Osteocyte (in vitro differentiated cells): ENCODE measurements around the gene JPH3. TPM values are rescaled to one million over a fixed set of nuclear protein-coding genes. Genes with fewer than 3 reads are reported as not detected.

Source experiments
- DNase-seq: peaks from one replicate; pipeline ENCODE4 v3.0.0; 2021; ENCODE audit warnings: mixed read lengths; ENCODE audit not compliant: unreplicated experiment; ENCODE audit errors: extremely low spot score
- H3K27ac Mint-ChIP-seq: one replicate; pipeline ENCODE4 v1.8.0; 2021; ENCODE audit warnings: mild to moderate bottlenecking, mixed read lengths; ENCODE audit not compliant: unreplicated experiment
- H3K27me3 Mint-ChIP-seq: one replicate; pipeline ENCODE4 v1.8.0; 2021; ENCODE audit warnings: mixed read lengths; ENCODE audit not compliant: unreplicated experiment
- H3K36me3 Mint-ChIP-seq: one replicate; pipeline ENCODE4 v1.8.0; 2021; ENCODE audit warnings: mixed read lengths; ENCODE audit not compliant: unreplicated experiment
- H3K4me1 Mint-ChIP-seq: one replicate; pipeline ENCODE4 v1.8.0; 2021; ENCODE audit warnings: mixed read lengths; ENCODE audit not compliant: unreplicated experiment
- H3K4me3 Mint-ChIP-seq: one replicate; pipeline ENCODE4 v1.8.0; 2021; ENCODE audit warnings: mild to moderate bottlenecking, moderate library complexity, mixed read lengths; ENCODE audit not compliant: unreplicated experiment
- H3K9me3 Mint-ChIP-seq: one replicate; pipeline ENCODE4 v1.8.0; 2021; ENCODE audit warnings: mixed read lengths; ENCODE audit not compliant: unreplicated experiment
- CTCF ChIP-seq: fragments of 200-600 bp; sonication (generic); IDR thresholded peaks from 2 replicates; pipeline ENCODE4 v1.5.0; 2021; ENCODE audit warnings: antibody characterized with exemption, mild to moderate bottlenecking, moderate library complexity
- total RNA-seq: library from RNA; stranded (reverse); gene quantifications from 2 replicates; pipeline ENCODE4 v1.2.1, GENCODE V29; 2021

JPH3 gene
- total RNA-seq, 1 donor from 2014 or later = 2.6 TPM

DNA sequence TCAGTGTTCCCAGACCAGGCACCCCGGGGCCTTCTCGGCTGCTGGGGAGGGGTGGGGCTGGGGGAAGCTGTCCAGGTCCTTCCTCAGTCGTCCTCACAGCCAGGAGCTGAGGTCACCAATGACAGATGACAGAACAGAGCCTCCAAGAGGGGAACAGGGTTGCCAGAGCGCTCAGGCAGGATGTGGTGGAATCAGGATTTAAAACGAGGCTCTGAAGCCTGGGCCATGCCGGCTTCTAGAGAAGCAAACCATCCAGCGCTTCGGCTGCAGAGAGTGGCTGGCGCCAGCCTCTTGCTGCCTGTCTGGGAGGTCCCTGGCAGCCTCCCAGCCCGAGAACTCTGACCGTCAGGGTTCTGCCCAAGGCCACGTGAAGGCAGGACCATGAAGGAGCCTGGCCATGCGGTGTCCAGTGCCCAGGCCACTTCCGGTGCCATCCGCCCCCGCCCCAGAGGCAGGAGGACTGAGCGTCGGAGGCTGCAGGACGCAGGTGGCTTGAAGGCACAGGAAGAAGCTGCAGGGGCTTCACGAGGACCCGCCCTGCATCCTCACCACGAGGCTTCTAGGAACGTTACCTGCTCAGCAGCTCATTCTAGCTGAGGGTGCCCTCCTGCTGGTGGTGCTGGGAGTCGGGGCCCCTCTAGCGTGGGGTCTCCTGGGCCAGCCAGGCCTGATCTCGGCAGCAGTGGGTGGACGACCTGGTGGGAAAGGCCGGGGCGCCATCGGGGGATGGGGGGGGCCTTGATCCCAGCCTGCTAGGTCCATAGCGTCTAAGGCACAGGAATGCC is 85.0 kb downstream of the JPH3 start:
- no peak for TF ChIP-seq CTCF
- Mint-ChIP-seq H3K27ac (no peak overlapping the region), H3K4me1 (no peaks in the 10 kb centered on the region), H3K27me3 (no peaks in the 10 kb centered on the region), H3K36me3 (no peaks in the 10 kb centered on the region), H3K9me3 (no peaks in the 10 kb centered on the region), H3K4me3 (no peak overlapping the region)
- DNase-seq = no peak

DNA sequence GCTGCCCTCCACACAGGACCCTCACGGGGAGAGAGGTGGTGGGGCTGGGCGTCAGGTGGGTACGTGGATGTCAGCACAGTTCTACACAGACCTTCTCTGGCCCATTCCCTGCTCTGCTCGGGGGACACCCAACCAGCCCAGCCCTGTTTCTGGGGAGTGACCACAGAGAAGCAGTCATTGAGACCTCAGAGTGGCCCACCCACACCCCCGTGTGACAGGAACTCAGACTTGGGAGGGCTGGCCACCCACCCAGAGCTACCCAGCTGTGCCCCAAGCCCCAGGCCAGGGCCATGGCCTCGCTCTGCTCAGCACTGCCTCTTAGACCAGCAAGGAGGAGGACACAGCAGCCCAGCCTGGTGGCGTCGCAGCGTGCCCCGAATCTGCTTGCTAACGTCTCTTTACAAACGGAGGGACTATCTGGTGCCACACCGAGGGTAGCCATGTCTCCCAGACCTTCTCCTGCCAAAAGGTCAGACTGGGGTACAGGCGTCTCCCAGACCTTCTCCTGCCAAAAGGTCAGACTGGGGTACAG is 85.8 kb downstream of the JPH3 start:
- Mint-ChIP-seq H3K4me1 (no peaks in the 10 kb centered on the region), H3K27ac (no peak overlapping the region), H3K36me3 (no peaks in the 10 kb centered on the region), H3K4me3 (no peak overlapping the region), H3K9me3 (no peaks in the 10 kb centered on the region), H3K27me3 (no peaks in the 10 kb centered on the region)
- no peak for DNase-seq
- TF ChIP-seq CTCF = no peak

DNA sequence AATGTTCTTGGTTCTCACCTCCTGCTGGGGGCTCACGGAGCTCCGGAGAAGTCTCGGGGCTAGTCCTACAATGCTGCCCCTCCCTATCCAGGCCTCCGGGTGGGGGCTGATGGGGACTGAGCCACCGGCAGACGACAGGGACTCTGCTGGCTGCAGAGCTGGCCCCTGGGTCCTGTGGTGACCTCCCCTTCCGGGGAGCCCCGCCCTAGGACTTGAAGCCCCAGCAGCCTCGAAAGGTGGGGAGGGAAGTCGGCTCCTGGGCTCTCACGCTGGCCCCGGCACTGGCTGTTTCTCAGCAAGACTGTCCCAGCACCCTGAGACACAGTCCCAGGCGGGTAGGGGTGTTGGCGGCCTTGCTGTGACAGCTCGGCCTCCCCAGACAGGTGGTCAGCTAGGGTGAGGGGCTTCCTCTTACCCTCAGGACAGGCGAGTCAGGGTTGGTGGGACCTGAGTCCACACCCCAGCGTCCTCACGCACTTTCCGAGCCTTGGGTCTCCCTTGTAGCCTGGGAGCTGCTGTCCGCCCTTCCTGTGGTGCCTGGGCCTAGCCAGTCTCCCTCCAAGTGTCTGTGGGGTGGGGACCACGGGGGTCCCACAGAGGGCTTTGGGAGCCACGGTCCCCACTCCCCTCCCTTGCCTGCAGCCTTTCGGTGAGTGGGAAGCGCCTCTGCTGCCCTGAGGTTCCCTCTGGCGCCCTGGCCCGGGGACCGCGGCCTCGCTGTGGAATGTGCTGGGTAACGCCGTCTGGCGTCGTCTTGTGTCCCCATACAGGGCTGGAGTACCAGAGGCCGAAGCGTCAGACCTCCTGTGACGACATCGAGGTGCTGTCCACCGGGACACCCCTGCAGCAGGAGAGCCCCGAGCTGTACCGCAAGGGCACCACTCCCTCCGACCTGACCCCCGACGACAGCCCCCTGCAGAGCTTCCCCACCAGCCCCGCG is 86.8 kb downstream of the JPH3 start:
- no peak for DNase-seq
- no peaks in the 10 kb centered on the region for H3K4me1 Mint-ChIP-seq

GRCh38 chr16:87689956-87690465 is 87.7 kb downstream of the JPH3 start:
- Mint-ChIP-seq H3K27ac (no peak overlapping the region), H3K9me3 (no peaks in the 10 kb centered on the region), H3K4me3 (no peak overlapping the region), H3K36me3 (no peaks in the 10 kb centered on the region), H3K27me3 (no peaks in the 10 kb centered on the region), H3K4me1 (no peaks in the 10 kb centered on the region)
- TF ChIP-seq CTCF = no peak
- DNase-seq = no peak

More for the DNA sequence above, 86.8 kb downstream of the JPH3 start:
- Mint-ChIP-seq H3K36me3 (no peaks in the 10 kb centered on the region), H3K27ac (no peak overlapping the region), H3K4me3 (no peak overlapping the region), H3K27me3 (no peaks in the 10 kb centered on the region), H3K9me3 (no peaks in the 10 kb centered on the region)
- no peak for TF ChIP-seq CTCF
